Hepatocyte (in vitro differentiated cells): ENCODE results near the gene RCBTB2. TPM values are rescaled to one million over a fixed set of nuclear protein-coding genes. Genes with fewer than 3 reads are reported as not detected.

Experiments used
- DNase-seq: peaks from one replicate; pipeline ENCODE4 v3.0.0-alpha.2; 2016; ENCODE audit warnings: low spot score
- H2AFZ ChIP-seq: fragments of 200-600 bp; sonication (generic); 2 replicates; pipeline ENCODE4 v1.6.0; 2016; ENCODE audit warnings: antibody characterized with exemption, mild to moderate bottlenecking
- H3K27ac ChIP-seq: fragments of 200-600 bp; sonication (generic); 2 replicates; pipeline ENCODE4 v1.5.1; 2016; ENCODE audit warnings: mild to moderate bottlenecking
- H3K27me3 ChIP-seq: fragments of 200-600 bp; sonication (generic); 2 replicates; pipeline ENCODE4 v1.6.1; 2016
- H3K36me3 ChIP-seq: fragments of 200-600 bp; sonication (generic); replicated peaks from 2 replicates; pipeline ENCODE4 v1.5.1; 2016; ENCODE audit warnings: low read depth; ENCODE audit not compliant: insufficient read depth
- H3K4me1 ChIP-seq: fragments of 200-600 bp; sonication (generic); 2 replicates; pipeline ENCODE4 v1.5.1; 2016; ENCODE audit warnings: mild to moderate bottlenecking, moderate library complexity; ENCODE audit not compliant: insufficient read depth
- H3K4me2 ChIP-seq: fragments of 200-600 bp; sonication (generic); 2 replicates; pipeline ENCODE4 v1.6.0; 2016
- H3K4me3 ChIP-seq: fragments of 200-600 bp; sonication (generic); 2 replicates; pipeline ENCODE4 v1.5.1; 2016; ENCODE audit warnings: mild to moderate bottlenecking
- H3K79me2 ChIP-seq: fragments of 200-600 bp; sonication (generic); 2 replicates; pipeline ENCODE4 v1.6.0; 2017; ENCODE audit warnings: mild to moderate bottlenecking
- H3K9me2 ChIP-seq: fragments of 200-600 bp; sonication (generic); replicated peaks from 2 replicates; pipeline ENCODE4 v1.6.0; 2017; ENCODE audit warnings: mild to moderate bottlenecking; ENCODE audit not compliant: insufficient read depth
- H3K9me3 ChIP-seq: fragments of 200-600 bp; sonication (generic); 2 replicates; pipeline ENCODE4 v1.5.1; 2016; ENCODE audit warnings: low read depth, mild to moderate bottlenecking
- H4K20me1 ChIP-seq: fragments of 200-600 bp; sonication (generic); 2 replicates; pipeline ENCODE4 v1.6.0; 2016; ENCODE audit warnings: mild to moderate bottlenecking; ENCODE audit not compliant: insufficient read depth, poor library complexity, severe bottlenecking
- CTCF ChIP-seq: fragments of 200-600 bp; sonication (generic); IDR thresholded peaks from 2 replicates; pipeline ENCODE4 v1.5.1; 2016; ENCODE audit warnings: antibody characterized with exemption, mild to moderate bottlenecking; ENCODE audit not compliant: poor library complexity
- EZH2 ChIP-seq: fragments of 200-600 bp; sonication (generic); IDR thresholded peaks from 2 replicates; pipeline ENCODE4 v1.6.1; 2016; ENCODE audit warnings: antibody characterized with exemption, mild to moderate bottlenecking, borderline replicate concordance
- EZH2phosphoT487 ChIP-seq: fragments of 200-600 bp; sonication (generic); IDR thresholded peaks from one replicate; pipeline ENCODE4 v1.6.1; 2018; ENCODE audit warnings: antibody characterized with exemption, mild to moderate bottlenecking, low read depth, moderate library complexity; ENCODE audit not compliant: unreplicated experiment, severe bottlenecking
- WGBS: methylation state at CpG from one replicate; pipeline ENCODE4 v1.1.6; 2016; ENCODE audit warnings: low lambda C conversion rate; ENCODE audit errors: missing lambda C conversion rate; 5-methylcytosine and 5-hydroxymethylcytosine counted together
- polyA plus RNA-seq: library from polyadenylated mRNA; unstranded; fragments of >200 nt; fragmentation: Nextera tagmentation; extraction: Ambion mirVana; gene quantifications from 2 replicates; pipeline ENCODE4 v1.2.1, GENCODE V29; 2016
- total RNA-seq: library from RNA; depleted of rRNA; stranded (reverse); fragments of >200 nt; gene quantifications from 2 replicates; pipeline ENCODE4 v1.2.3, GENCODE V29; 2014

Gene RCBTB2
- total and polyA plus RNA-seq, 2 experiments from 2014 or later, result 8.8 to 12.2 TPM

- Histone ChIP-seq H3K79me2 (no peaks in the 10 kb centered on the region), H3K4me1 (peaks cover 6% of the 10 kb centered on the region), H3K4me2 (no peak overlapping the region), H3K4me3 (no peak overlapping the region), H3K9me2 (no peaks in the 10 kb centered on the region), H3K27ac (no peak overlapping the region), H3K9me3 (no peaks in the 10 kb centered on the region), H3K27me3 (no peaks in the 10 kb centered on the region), H3K36me3 (no peaks in the 10 kb centered on the region), H2AFZ (no peak overlapping the region), H4K20me1 (no peaks in the 10 kb centered on the region)
- WGBS, result 81% methylated on average over 7 of the region's 7 CpGs
- DNase-seq, result peak; percentile 32
- TF ChIP-seq EZH2, result no peak
- TF ChIP-seq CTCF, result no peak
- no peak for TF ChIP-seq EZH2phosphoT487
Measured at GRCh38 chr13:48579165-48579918, 46.5 kb upstream of the RCBTB2 start.

GRCh38 chr13:48578516-48579164 lies 45.8 kb upstream of the RCBTB2 start:
- Histone ChIP-seq H3K9me3 (no peaks in the 10 kb centered on the region), H3K36me3 (no peaks in the 10 kb centered on the region), H3K27me3 (no peaks in the 10 kb centered on the region), H3K4me2 (no peak overlapping the region), H3K79me2 (no peaks in the 10 kb centered on the region), H3K9me2 (no peaks in the 10 kb centered on the region), H4K20me1 (no peaks in the 10 kb centered on the region), H2AFZ (no peak overlapping the region), H3K4me1 (peaks cover 6% of the 10 kb centered on the region), H3K27ac (no peak overlapping the region), H3K4me3 (no peak overlapping the region)
- DNase-seq, result no peak
- no peak for TF ChIP-seq EZH2phosphoT487
- no peak for TF ChIP-seq EZH2
- no peak for TF ChIP-seq CTCF
- WGBS, result 68% methylated on average over 3 of the region's 3 CpGs

GRCh38 chr13:48576448-48577010 lies 43.6 kb upstream of the RCBTB2 start:
- Histone ChIP-seq H3K27ac (no peak overlapping the region), H3K36me3 (no peaks in the 10 kb centered on the region), H4K20me1 (no peaks in the 10 kb centered on the region), H3K4me1 (peaks cover 8% of the 10 kb centered on the region), H3K27me3 (no peaks in the 10 kb centered on the region), H3K9me3 (no peaks in the 10 kb centered on the region), H3K79me2 (no peaks in the 10 kb centered on the region), H3K4me3 (no peak overlapping the region), H2AFZ (no peak overlapping the region), H3K4me2 (no peak overlapping the region), H3K9me2 (no peaks in the 10 kb centered on the region)
- WGBS, result 81% methylated on average over 5 of the region's 5 CpGs
- no peak for DNase-seq
- no peak for TF ChIP-seq EZH2phosphoT487

GRCh38 chr13:48575031-48575430 lies 42.2 kb upstream of the RCBTB2 start:
- no peak for DNase-seq
- TF ChIP-seq CTCF (no peak), EZH2 (no peak), EZH2phosphoT487 (no peak)
- no peaks in the 10 kb centered on the region for H3K9me3 ChIP-seq
- no peaks in the 10 kb centered on the region for H3K27me3 ChIP-seq
- no peak overlapping the region for H3K4me2 ChIP-seq
- H2AFZ ChIP-seq, result no peak overlapping the region
- no peaks in the 10 kb centered on the region for H4K20me1 ChIP-seq
- H3K4me1 ChIP-seq, result peaks cover 19% of the 10 kb centered on the region
- H3K9me2 ChIP-seq, result no peaks in the 10 kb centered on the region
- no peaks in the 10 kb centered on the region for H3K79me2 ChIP-seq
- no peak overlapping the region for H3K4me3 ChIP-seq
- H3K27ac ChIP-seq, result no peak overlapping the region
- 86% methylated on average over 5 of the region's 5 CpGs for WGBS
- H3K36me3 ChIP-seq, result no peaks in the 10 kb centered on the region
